ENCODE data around the gene MAGT1.
"Not testable (repeated sequence)": the region's sequence is repeated elsewhere in the genome, so short reads cannot be mapped to it uniquely, and the experiment has no call there.

The MAGT1 gene

GRCh38 chrX:77821989-77822388 is 73.2 kb downstream of the MAGT1 start:
- DNase-seq, result not testable (repeated sequence)

GRCh38 chrX:77820091-77820727 is 75.0 kb downstream of the MAGT1 start:
- no peak for DNase-seq

- DNase-seq, result no peak
Measured at GRCh38 chrX:77814210-77814609, 81.0 kb downstream of the MAGT1 start.

- no peak for DNase-seq
Measured at GRCh38 chrX:77802201-77802600, 93.0 kb downstream of the MAGT1 start.

GRCh38 chrX:77795124-77795523 is 100.1 kb downstream of the MAGT1 start:
- no peak for DNase-seq

GRCh38 chrX:77793946-77794345 is 101.3 kb downstream of the MAGT1 start:
- no peak for DNase-seq

GRCh38 chrX:77788050-77788449 is 107.2 kb downstream of the MAGT1 start:
- DNase-seq, result no peak

GRCh38 chrX:77786365-77786680 is 108.9 kb downstream of the MAGT1 start:
- DNase-seq, result no peak

GRCh38 chrX:77785486-77786364 is 109.5 kb downstream of the MAGT1 start, which contains the start of gene ATRX:
Gene ATRX, minus strand, starts transcription at chrX:77786216. Its CDS starts 215 bp downstream, at chrX:77786001.
- DNase-seq, result peak; percentile 54

- DNase-seq, result no peak
Measured at GRCh38 chrX:77779695-77780094, 115.5 kb downstream of the MAGT1 start.

GRCh38 chrX:77776659-77777058 is 118.6 kb downstream of the MAGT1 start:
- DNase-seq, result no peak
